HG03460 (cell line): ENCODE data around the gene GPR150.
"Not testable (repeated sequence)": the region's sequence is repeated elsewhere in the genome, so short reads cannot be mapped to it uniquely, and the experiment has no call there.

ENCODE experiments used
- ATAC-seq: cut with Tn5 transposase; IDR thresholded peaks from one replicate; pipeline ENCODE4 v1.9.1; 2021; ENCODE audit not compliant: unreplicated experiment

GPR150 gene

GRCh38 chr5:95621839-95622629 lies 2.1 kb downstream of the GPR150 start:
- no peak for ATAC-seq

- no peak for ATAC-seq
These were observed 3.8 kb downstream of the GPR150 start for GRCh38 chr5:95623706-95624105.

GRCh38 chr5:95624368-95624767 lies 4.5 kb downstream of the GPR150 start:
- no peak for ATAC-seq

GRCh38 chr5:95626701-95627100 lies 6.8 kb downstream of the GPR150 start:
- no peak for ATAC-seq

DNA sequence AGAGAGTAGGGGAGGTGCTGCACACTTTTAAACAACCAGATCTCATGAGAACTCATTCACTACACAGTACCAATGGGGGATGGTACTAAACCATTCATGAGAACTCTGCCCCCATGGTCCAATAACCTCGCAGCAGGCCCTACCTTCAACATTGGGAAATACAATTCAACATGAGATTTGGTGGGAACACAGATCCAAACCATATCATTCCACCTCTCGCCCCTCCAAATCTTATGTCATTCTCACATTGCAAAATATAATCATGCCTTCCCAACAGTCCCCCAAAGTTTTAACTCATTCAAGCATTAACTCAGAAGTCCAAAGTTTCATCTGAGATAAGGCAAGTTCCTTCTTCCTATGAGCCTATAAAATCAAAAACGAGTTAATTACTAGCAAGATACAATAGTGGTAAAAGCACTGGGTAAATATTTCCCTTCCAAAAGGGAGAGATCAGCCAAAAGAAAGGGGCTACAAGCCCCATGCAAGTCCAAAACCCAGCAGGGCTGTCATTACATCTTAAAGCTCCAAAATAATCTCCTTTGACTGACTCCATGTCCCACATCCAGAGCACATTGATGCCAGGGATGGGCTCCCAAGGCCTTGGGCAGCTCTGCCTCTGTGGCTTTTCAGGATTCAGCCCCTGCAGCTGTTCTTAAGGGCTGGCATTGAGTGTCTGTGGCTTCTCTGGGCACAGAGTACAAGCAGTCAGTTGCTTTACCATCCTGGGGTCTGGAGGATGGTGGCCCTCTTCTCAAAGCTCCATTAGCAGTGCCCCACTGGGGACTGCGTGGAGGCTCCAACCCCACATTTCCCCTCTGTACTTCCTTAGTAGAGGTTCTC lies 8.3 kb downstream of the GPR150 start:
- ATAC-seq, result no peak

GRCh38 chr5:95628933-95629332 lies 9.0 kb downstream of the GPR150 start:
- ATAC-seq, result no peak

- ATAC-seq, result no peak
These were observed 10.6 kb downstream of the GPR150 start for GRCh38 chr5:95630394-95630917.

DNA sequence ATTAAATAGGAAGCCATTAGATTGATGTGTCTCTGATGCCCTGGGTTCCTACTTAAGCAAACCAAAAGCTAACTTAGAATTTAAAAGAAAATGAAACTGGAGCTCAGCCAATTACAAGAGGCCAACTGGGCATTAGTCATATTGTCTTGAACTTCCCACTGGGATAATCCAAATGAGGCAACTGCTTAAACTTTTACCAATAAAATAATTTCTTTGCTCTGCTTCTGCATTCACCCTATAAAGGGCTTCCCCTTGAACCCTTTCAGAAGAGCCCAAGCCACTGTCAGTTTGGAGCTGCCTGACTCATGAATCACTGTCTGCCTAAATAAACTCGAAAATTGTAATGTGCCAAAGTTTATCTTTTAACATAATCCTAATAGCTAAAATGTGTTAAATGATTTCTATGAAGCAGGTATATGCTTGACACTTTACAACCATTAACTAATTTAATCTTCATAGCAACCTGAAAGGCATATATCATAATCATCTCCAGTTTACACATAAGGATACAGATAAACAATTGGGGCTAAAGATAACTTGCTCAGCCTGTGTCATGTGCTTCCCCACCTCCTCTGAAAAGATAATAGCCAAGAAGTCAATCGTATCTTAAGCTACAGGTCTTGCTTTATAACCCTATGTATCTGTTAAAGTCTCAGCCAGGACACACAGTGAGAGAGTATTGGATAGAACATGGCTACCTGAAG lies 11.5 kb downstream of the GPR150 start:
- ATAC-seq, result no peak

DNA sequence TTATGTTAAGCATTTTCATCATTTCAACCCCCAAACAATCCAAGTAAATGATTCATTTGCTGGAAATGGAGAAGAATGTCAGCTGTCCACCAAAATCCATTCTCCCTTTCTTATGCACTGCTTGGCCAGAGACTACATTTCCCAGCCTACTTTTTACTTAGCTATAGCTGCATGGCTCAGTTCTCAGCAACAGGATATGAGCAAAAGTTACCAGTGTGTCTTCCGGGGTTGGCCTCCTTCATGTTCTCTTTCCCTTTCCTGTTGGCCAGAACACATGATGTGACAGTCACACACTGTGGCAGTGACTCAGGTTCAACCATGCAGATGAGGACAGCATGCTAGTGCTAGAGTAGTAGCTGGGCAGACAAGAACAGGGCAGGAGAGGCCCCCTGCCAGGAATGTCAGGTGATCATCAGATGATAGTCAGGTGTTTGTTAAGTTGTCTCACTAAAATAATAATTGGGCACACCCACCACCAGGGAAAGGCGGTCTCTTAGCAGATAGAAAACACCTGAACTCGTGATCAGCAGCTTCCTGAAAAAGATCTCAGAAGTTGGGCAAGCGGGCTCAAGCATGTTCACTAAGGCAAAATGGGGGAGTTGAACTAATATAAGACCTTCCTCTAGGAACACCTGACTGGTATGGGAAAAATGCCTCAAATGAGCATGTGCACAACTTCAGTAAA lies 12.2 kb downstream of the GPR150 start:
- ATAC-seq, result peak; percentile 95

DNA sequence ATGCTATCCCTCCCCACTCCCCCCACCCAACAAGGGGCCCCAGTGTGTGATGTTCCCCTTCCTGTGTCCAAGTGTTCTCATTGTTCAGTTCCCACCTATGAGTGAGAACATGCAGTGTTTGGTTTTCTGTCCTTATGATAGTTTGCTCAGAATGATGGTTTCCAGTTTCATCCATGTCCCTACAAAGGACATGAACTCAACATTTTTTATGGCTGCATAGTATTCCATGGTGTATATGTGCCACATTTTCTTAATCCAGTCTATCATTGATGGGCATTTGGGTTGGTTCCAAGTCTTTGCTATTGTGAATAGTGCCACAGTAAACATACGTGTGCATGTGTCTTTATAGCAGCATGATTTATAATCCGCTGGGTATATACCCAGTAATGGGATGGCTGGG lies 13.1 kb downstream of the GPR150 start:
- not testable (repeated sequence) for ATAC-seq

GRCh38 chr5:95633671-95634070 lies 13.8 kb downstream of the GPR150 start:
- no peak for ATAC-seq

GRCh38 chr5:95634081-95634480 lies 14.2 kb downstream of the GPR150 start:
- no peak for ATAC-seq

DNA sequence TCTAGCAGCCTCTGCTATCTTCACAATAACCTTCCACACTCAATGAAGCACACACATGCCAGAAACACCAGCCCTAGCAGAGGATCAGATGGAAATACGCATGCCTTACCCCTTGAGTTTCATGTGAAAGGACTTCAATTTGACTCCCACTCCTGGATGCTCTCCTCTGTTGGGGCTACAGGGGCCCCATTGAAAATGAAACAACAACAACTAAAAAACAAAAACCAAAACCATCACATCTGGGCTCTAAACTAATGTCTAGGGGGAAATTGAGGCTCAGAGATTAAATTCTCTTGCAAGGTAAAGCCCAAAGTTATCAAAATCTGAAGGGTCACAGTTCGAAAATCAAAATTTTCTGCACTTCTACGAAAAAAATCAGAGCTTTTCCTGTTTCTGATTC lies 18.7 kb downstream of the GPR150 start:
- ATAC-seq, result no peak

DNA sequence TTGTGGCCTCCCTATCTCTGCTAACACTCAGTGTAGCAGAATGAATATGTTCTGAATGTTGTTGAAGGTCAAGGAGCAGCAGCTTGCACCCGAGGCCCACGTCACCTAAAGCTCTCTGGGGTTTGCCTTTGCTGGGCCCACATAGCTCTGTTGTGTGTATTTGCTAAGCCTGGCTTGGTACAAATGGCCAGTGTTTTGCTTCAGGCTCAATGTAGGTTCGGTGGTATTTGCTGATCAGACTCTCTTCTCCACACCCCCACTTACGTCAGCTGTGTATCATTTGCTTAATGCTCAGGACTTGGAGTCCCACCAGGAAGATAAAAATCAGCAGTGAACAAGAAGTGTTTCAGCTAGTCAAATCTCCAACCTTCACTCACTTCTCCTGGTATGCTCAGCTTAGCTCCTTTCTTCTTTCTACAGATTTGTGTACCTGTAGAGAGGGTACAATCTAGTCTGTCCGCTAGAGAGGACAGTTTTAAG lies 21.9 kb downstream of the GPR150 start:
- ATAC-seq, result no peak

DNA sequence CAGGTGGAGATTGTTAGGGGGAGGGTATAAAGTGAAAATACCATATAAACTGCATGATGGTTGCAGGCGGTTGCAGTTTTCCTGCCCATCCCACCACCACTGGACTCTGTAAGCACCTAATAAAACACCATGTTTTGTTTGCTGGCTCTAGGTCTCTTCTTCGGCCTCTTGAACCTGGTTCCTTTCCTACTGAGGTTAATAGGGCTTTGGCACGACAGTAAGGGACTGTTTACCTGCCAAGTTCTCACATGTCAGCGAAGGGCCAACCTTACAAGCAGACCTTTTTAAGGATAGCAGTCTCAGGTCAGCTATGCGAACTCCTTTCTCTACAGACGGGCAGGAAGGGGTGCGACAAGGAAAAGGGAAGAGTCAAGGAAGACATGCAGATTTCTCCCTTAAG lies 23.3 kb downstream of the GPR150 start:
- ATAC-seq, result no peak

GRCh38 chr5:95644351-95645042 lies 24.6 kb downstream of the GPR150 start:
- ATAC-seq, result peak; percentile 36

GRCh38 chr5:95646226-95646568 lies 26.3 kb downstream of the GPR150 start:
- not testable (repeated sequence) for ATAC-seq

DNA sequence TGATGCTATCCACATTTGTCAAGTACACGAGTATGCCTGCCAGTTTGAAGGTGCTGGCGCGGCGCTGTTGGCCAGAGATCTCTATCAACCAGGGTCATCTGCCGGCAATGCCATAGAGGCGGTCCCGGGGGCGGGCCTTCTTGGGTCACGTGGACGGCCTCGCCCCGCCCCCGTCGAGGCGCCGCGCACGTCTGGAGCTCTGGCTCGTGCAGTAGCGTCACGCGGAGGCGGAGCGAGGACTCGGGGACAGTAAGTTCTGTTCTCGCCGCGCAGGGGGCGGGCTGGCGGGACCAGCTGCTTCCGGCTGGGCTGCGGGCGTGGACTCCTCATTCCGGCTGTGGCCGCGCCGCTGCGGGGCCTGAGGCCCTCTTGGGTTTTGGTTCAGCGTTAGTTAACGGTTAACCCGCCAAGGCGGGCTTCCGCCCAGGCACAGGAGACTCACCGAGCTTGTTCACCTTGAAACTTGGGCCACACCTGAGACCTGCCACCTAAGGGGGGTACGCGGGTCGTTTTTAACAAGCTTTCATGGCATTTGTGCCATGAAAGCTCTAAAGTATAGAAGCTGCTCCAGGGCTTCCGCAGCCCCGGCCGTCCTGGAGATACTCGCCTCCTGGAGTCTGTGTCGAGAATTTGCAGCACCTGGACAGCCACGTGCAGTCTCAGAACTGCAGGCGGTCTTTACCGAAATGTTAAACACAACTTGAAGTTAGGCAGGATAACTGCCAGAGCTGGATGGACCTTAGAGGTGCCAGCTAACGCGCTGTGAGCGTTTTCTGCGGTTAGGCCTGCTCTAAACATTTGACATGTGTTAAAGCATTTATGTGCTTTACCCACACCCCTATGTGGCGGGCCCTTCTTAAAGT lies 26.9 kb downstream of the GPR150 start, which contains the start of gene RFESD:
TSS of gene RFESD (plus strand) at position 209 of the 863 bp plus-strand sequence. CDS start 5,495 bp downstream, outside the sequence.
- peak; percentile 98 for ATAC-seq
